Mammary epithelial cell (primary cell): ENCODE measurements around the gene NUDT3.

ENCODE experiments used
- CTCF ChIP-seq, 2 donors: IDR thresholded peaks in 1 of 2; conservative IDR thresholded peaks in 1 of 2; 2 replicates each; pipeline ENCODE4 v1.5.1; 2011 to 2012; ENCODE audit warnings: inconsistent platforms in 2 of 2, low read length in 2 of 2, mild to moderate bottlenecking in 2 of 2, control low read depth in 1 of 2, low read depth in 1 of 2; ENCODE audit not compliant: insufficient read depth in 1 of 2; ENCODE audit errors: extremely low read depth in 1 of 2
- EZH2 ChIP-seq: IDR thresholded peaks from 2 replicates; pipeline ENCODE4 v1.6.1; 2012; ENCODE audit warnings: low read length, inconsistent platforms, borderline replicate concordance

GRCh38 chr6:34272013-34272926 is 120.2 kb downstream of the NUDT3 start:
- TF ChIP-seq CTCF (conservative IDR thresholded peaks at IDR 0.05 in 1 of 2, IDR thresholded peaks at IDR 0.05 in 1 of 2; ENCODE audit: extremely low read depth in 1 of 2, insufficient read depth in 1 of 2, low read depth in 1 of 2, low read length in 2 of 2), result peak in 1 of 2 donors; percentile 4
- no peak for TF ChIP-seq EZH2
